PC-9 (cell line): ENCODE measurements around the gene SLC38A3. TPM values are rescaled to one million over a fixed set of nuclear protein-coding genes. Genes with fewer than 3 reads are reported as not detected.

Source experiments
- BruUV-seq: library from RNA; stranded (reverse); fragments of 400-500 nt; replicated peaks from 2 replicates; lab custom pipeline; 2021; lab: Mats Ljungman, UMichigan
- CTCF ChIA-PET: fragments of 300-600 bp; sonication (Branson Sonifier 250); formaldehyde crosslinking; loops from one replicate; lab custom pipeline; 2022; ENCODE audit warnings: antibody characterized with exemption; lab: Charles Lee
- POLR2A ChIA-PET: fragments of 300-600 bp; sonication (Branson Sonifier 250); formaldehyde crosslinking; loops from one replicate; lab custom pipeline; 2022; ENCODE audit warnings: antibody characterized with exemption; ENCODE audit not compliant: unreplicated experiment; lab: Charles Lee
- DNase-seq, 2 experiments: peaks; one replicate each; pipeline versions ENCODE4 v3.0.0 to v3.0.0-alpha.2; 2015 to 2022; ENCODE audit warnings: mixed read lengths in 1 of 2
- H2AFZ ChIP-seq: fragments of 200-600 bp; sonication (generic); 2 replicates; pipeline ENCODE4 v1.8.1; 2017; ENCODE audit warnings: antibody characterized with exemption
- H3F3A ChIP-seq: fragments of 200-600 bp; sonication (generic); 2 replicates; pipeline ENCODE4 v1.8.1; 2017; ENCODE audit warnings: antibody characterized with exemption, mild to moderate bottlenecking, low read depth; ENCODE audit not compliant: insufficient read depth
- H3K27ac ChIP-seq: fragments of 200-600 bp; sonication (generic); 2 replicates; pipeline ENCODE4 v1.6.1; 2016; ENCODE audit warnings: mixed run types
- H3K27me3 ChIP-seq: fragments of 200-600 bp; sonication (generic); 2 replicates; pipeline ENCODE4 v1.6.1; 2016; ENCODE audit warnings: low read depth, mixed run types; ENCODE audit not compliant: insufficient read depth
- H3K36me3 ChIP-seq: fragments of 200-600 bp; sonication (generic); 2 replicates; pipeline ENCODE4 v1.6.1; 2016; ENCODE audit warnings: low read depth, mixed run types
- H3K4me1 ChIP-seq: fragments of 200-600 bp; sonication (generic); replicated peaks from 2 replicates; pipeline ENCODE4 v1.6.1; 2016; ENCODE audit warnings: mixed run types; ENCODE audit not compliant: insufficient read depth
- H3K4me2 ChIP-seq: fragments of 200-600 bp; sonication (generic); 2 replicates; pipeline ENCODE4 v1.6.1; 2017; ENCODE audit warnings: mixed run types
- H3K4me3 ChIP-seq: fragments of 200-600 bp; sonication (generic); 2 replicates; pipeline ENCODE4 v1.6.1; 2016; ENCODE audit warnings: mixed run types
- H3K79me2 ChIP-seq: fragments of 200-600 bp; sonication (generic); 2 replicates; pipeline ENCODE4 v1.6.1; 2017; ENCODE audit warnings: low read depth, mixed run types
- H3K9me2 ChIP-seq: fragments of 200-600 bp; sonication (generic); 2 replicates; pipeline ENCODE4 v1.8.1; 2017; ENCODE audit warnings: mild to moderate bottlenecking; ENCODE audit not compliant: insufficient read depth
- H3K9me3 ChIP-seq: fragments of 200-600 bp; sonication (generic); 2 replicates; pipeline ENCODE4 v1.8.1; 2016; ENCODE audit warnings: low read depth; ENCODE audit not compliant: insufficient read depth
- H4K20me1 ChIP-seq: fragments of 200-600 bp; sonication (generic); 2 replicates; pipeline ENCODE4 v1.8.1; 2017; ENCODE audit not compliant: insufficient read depth
- CTCF ChIP-seq: fragments of 200-600 bp; sonication (generic); conservative IDR thresholded peaks from 2 replicates; pipeline ENCODE4 v1.6.1; 2017; ENCODE audit warnings: mixed run types, antibody characterized with exemption, mild to moderate bottlenecking, moderate library complexity
- EZH2 ChIP-seq: fragments of 200-600 bp; sonication (generic); IDR thresholded peaks from 2 replicates; pipeline ENCODE4 v1.8.0; 2017; ENCODE audit warnings: antibody characterized with exemption, low read depth
- intact Hi-C: fragments of 100-400 bp; cut with micrococcal nuclease; formaldehyde crosslinking; loops from one replicate; pipeline ENCODE4 v1.10.0; 2022; ENCODE audit not compliant: unreplicated experiment
- total RNA-seq: library from RNA; stranded (reverse); gene quantifications from 2 replicates; pipeline ENCODE4 v1.2.3, GENCODE V29; 2021

Gene SLC38A3
- total RNA-seq, 1 experiment from 2014 or later = 0.37 TPM

GRCh38 chr3:50268703-50269451, 63.8 kb downstream of the SLC38A3 start, which contains the start of gene SEMA3B:
TSS of gene SEMA3B (plus strand) at chr3:50269147. CDS start at chr3:50269241, 94 bp downstream.
- Histone ChIP-seq H3K27ac (peak within 1 kb of the TSS; percentile 60), H3K9me3 (no peaks in the 10 kb centered on the region), H2AFZ (no peak within 1 kb of the TSS), H3K27me3 (no peaks in the 10 kb centered on the region), H3K9me2 (no peaks in the 10 kb centered on the region), H3F3A (peaks cover 46% of the 10 kb centered on the region), H3K36me3 (no peaks in the 10 kb centered on the region), H3K4me1 (peaks cover 75% of the 10 kb centered on the region), H3K4me3 (peak within 1 kb of the TSS; percentile 56; the same call in 1 of the 2 replicates), H4K20me1 (no peaks in the 10 kb centered on the region), H3K4me2 (peak within 1 kb of the TSS; percentile 92), H3K79me2 (peaks cover 15% of the 10 kb centered on the region)
- peak; percentile 86 to 98 for DNase-seq
- POLR2A ChIA-PET = interaction anchor here (0.5 to 0.6 kb wide), 6 partner anchors 31 to 729 kb away, joined by 3 to 12 read pairs (median 4); no protein-coding TSS in a partner anchor
- no TSS peak for BruUV-seq
- CTCF ChIA-PET = interaction anchor here (0.6 to 0.7 kb wide), 3 partner anchors 48 to 1021 kb away, joined by 3 to 8 read pairs (median 6); no protein-coding TSS in a partner anchor
- intact Hi-C loops = loop anchor here (1.0 to 5.0 kb wide), 3 partner anchors 9 to 68 kb away; no protein-coding TSS in a partner anchor
- TF ChIP-seq CTCF (no peak), EZH2 (no peak)

GRCh38 chr3:50269460-50269859, 64.4 kb downstream of the SLC38A3 start:
- Histone ChIP-seq H3K27me3 (no peaks in the 10 kb centered on the region), H3K4me1 (peaks cover 69% of the 10 kb centered on the region), H3K4me3 (peak overlapping the region; percentile 56; the same call in 1 of the 2 replicates), H3K4me2 (peak overlapping the region; percentile 92), H2AFZ (no peak overlapping the region), H3K36me3 (no peaks in the 10 kb centered on the region), H3K9me3 (no peaks in the 10 kb centered on the region), H3K79me2 (peaks cover 15% of the 10 kb centered on the region), H3K27ac (peak overlapping the region; percentile 60), H4K20me1 (no peaks in the 10 kb centered on the region), H3K9me2 (no peaks in the 10 kb centered on the region), H3F3A (peaks cover 40% of the 10 kb centered on the region)
- ChIA-PET CTCF (interaction anchor here (0.6 to 0.7 kb wide), 3 partner anchors 47 to 1022 kb away, joined by 3 to 8 read pairs (median 6); no protein-coding TSS in a partner anchor), POLR2A (interaction anchor here (0.5 kb wide), 1 partner anchor 41 kb away, joined by 10 read pairs; no protein-coding TSS in a partner anchor)
- TF ChIP-seq EZH2 (no peak), CTCF (no peak)
- BruUV-seq = TSS peak; percentile 51
- no peak for DNase-seq
- intact Hi-C loops = loop anchor here (1.0 to 5.0 kb wide), 3 partner anchors 9 to 68 kb away; no protein-coding TSS in a partner anchor

GRCh38 chr3:50269977-50270413, 64.9 kb downstream of the SLC38A3 start:
- no peaks in the 10 kb centered on the region for H3K9me2 ChIP-seq
- no peaks in the 10 kb centered on the region for H3K9me3 ChIP-seq
- peak overlapping the region; percentile 92 for H3K4me2 ChIP-seq
- no peaks in the 10 kb centered on the region for H3K27me3 ChIP-seq
- peak in 1 of 2 experiments; percentile 57 for DNase-seq
- ChIA-PET CTCF (interaction anchor here (0.5 to 1.2 kb wide), 4 partner anchors 10 to 248 kb away, joined by 5 to 9 read pairs (median 8); no protein-coding TSS in a partner anchor), POLR2A (no interaction called here)
- intact Hi-C loops = loop anchor here (1.0 to 5.0 kb wide), 4 partner anchors 10 to 148 kb away; no protein-coding TSS in a partner anchor
- H3K4me1 ChIP-seq = peaks cover 64% of the 10 kb centered on the region
- no peaks in the 10 kb centered on the region for H3K36me3 ChIP-seq
- no peak overlapping the region for H2AFZ ChIP-seq
- no TSS peak for BruUV-seq
- H3K27ac ChIP-seq = no peak overlapping the region; the same call in 1 of the 2 replicates
- peaks cover 38% of the 10 kb centered on the region for H3F3A ChIP-seq
- no peak for TF ChIP-seq EZH2
- no peak for TF ChIP-seq CTCF
- H3K4me3 ChIP-seq = peak overlapping the region; percentile 56; the same call in 1 of the 2 replicates
- no peaks in the 10 kb centered on the region for H4K20me1 ChIP-seq
- peaks cover 15% of the 10 kb centered on the region for H3K79me2 ChIP-seq
